ENCODE measurements around the gene PHF23.

Gene PHF23

DNA sequence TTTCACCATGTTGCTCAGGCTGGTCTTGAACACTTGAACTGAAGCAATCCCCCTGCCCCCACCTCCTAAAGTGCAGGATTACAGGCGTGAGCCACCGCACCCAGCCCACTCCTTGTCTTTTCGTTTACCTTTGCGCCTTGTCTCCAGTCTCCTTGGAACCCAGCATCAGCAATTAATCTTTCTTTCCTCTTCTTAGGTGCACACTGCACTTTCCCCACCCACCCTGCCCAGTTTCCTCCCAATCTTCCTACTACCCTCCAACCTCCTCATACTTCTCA lies 24.5 kb upstream of the PHF23 start:
- Histone ChIP-seq H3K4me1 (ENCODE audit: control insufficient read depth, insufficient read depth, low read length) (peaks cover 42% of the 10 kb centered on the region), H3K9me3 (ENCODE audit: control insufficient read depth, low read length) (no peaks in the 10 kb centered on the region), H3K27me3 (ENCODE audit: control insufficient read depth, insufficient read depth, low read length) (peaks cover 42% of the 10 kb centered on the region), H3K4me3 (ENCODE audit: low read length) (no peak overlapping the region), H3K36me3 (ENCODE audit: control insufficient read depth, insufficient read depth, low read length) (no peaks in the 10 kb centered on the region), H3K9ac (ENCODE audit: low read length) (no peak overlapping the region)

DNA sequence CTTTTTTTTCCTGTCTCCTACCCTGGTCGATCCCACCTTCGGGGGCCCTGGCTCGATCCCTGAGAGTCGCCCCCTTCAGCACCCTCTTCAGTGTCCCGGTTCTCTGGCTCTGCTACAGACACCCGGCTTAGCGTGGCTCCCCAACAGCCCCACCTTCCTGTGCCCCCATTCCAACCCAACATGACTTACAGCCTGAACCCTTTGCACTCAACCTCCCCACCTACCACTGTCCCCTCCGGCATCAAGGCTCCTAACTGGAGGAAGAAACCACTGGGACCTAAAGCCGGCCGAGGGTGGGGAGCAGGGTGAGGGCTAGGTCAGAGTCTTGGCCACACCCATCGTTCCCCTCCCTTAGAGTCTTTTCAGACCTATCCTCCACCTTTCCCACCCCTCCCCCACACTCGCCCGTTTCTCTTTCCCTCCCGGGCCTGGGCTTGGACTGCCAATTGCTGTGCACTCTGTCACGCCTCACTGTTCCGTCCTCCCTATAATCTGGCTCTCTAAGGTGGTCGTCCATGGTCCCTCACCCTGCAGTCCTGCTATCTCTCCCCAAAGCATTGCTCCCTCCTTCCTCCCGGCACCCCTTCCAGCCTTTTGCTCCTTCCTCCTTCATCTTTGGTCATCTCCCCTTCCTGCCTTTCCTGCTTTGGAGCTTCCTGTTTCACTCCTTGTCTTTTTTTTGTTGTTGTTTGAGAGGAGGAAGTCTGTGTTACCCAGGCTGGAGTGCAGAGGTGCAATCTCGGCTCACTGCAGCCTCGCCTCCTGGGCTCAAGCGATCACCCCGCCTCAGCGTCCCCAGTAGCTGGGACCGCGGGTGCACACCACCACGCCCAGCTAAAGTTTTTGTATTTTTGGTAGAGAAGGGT lies 23.9 kb upstream of the PHF23 start:
- peaks cover 45% of the 10 kb centered on the region for H3K4me1 ChIP-seq (ENCODE audit: control insufficient read depth, insufficient read depth, low read length)
- no peaks in the 10 kb centered on the region for H3K36me3 ChIP-seq (ENCODE audit: control insufficient read depth, insufficient read depth, low read length)
- no peaks in the 10 kb centered on the region for H3K9me3 ChIP-seq (ENCODE audit: control insufficient read depth, low read length)
- H3K27me3 ChIP-seq (ENCODE audit: control insufficient read depth, insufficient read depth, low read length), result peaks cover 42% of the 10 kb centered on the region
- peak overlapping the region; percentile 50 for H3K4me3 ChIP-seq (ENCODE audit: low read length)
- peak overlapping the region; percentile 77 for H3K9ac ChIP-seq (ENCODE audit: low read length)

DNA sequence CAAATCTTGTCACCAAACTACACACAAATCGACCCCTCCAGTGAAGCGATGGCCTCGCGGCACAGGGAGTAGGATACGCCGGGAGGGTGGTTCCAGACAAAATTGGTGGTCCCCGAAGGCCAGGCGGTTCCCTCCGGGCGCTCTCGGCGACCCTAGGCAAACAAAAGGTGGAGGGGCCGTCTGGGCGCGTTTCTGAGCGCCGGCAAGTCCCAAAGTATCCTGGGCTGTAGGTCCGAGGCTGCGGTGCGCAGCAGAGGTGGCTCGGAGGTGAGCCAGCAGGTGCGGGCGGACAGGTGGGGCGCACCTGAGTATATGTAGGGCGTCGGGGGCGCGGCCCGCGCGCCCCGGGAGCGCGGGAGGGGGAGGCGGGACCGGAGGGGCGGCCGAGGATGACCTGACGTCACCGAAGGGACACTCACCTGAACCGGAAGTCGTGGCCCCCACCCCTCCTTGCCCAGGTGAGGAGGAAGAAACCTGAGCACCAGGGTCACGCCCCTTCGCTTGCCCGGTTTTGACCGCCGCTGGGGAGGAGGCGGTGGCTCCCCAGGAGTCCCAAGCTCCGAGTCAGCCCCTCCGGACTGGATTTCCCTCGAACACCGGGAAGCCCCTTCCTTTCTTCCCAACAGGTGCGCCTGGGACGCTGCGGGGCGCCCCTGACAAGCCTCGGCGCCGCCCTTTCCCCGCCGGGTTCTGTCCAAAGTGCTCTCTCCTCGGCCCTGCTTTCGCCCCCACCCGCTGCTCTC lies 23.1 kb upstream of the PHF23 start, which contains the start of gene CLDN7:
Gene CLDN7, minus strand, starts transcription at position 287 of the 743 bp plus-strand sequence. CDS start 435 bp downstream, outside the sequence.
- Histone ChIP-seq H3K36me3 (ENCODE audit: control insufficient read depth, insufficient read depth, low read length) (no peaks in the 10 kb centered on the region), H3K4me1 (ENCODE audit: control insufficient read depth, insufficient read depth, low read length) (peaks cover 45% of the 10 kb centered on the region), H3K9ac (ENCODE audit: low read length) (peak within 1 kb of the TSS; percentile 77), H3K27me3 (ENCODE audit: control insufficient read depth, insufficient read depth, low read length) (peaks cover 42% of the 10 kb centered on the region), H3K9me3 (ENCODE audit: control insufficient read depth, low read length) (no peaks in the 10 kb centered on the region), H3K4me3 (ENCODE audit: low read length) (peak within 1 kb of the TSS; percentile 50)

DNA sequence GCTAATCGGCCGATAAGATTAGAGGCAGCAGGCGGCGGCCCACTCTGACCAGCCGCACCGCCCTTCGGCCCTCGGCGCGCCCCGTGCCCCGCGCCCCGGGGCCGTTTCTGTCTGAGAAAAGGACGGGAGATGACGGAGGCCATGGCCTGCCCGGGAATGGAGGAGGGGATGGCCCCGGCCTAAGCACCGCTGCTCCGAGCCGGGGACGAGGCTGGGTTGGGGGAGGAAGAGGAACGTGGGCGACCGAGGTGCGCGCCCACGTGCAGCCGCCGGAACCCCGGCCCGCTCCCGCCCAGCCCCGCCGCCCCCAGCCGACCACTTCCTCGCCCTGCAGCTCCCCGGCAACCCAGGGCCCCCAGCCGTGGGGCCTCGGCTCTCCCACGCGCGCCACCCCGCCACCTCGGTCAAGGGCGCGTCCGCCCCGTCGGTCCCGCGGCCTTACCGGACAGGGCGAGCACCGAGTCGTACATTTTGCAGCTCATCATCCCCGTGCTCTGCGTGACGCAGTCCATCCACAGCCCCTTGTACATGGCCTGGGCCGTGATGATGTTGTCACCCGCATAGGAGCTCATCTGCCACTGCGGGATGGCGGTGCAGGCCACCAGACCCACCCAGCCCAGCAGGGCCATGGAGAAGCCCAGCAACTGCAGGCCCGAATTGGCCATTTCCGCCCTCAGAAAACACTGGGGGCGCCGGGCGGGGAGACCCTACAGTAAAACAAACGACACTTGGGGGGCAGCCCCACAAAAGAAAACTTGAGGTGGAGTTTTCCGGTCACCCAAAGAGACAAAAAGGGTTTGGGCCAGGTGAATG lies 22.3 kb upstream of the PHF23 start:
- H3K4me1 ChIP-seq (ENCODE audit: control insufficient read depth, insufficient read depth, low read length), result peaks cover 45% of the 10 kb centered on the region
- no peaks in the 10 kb centered on the region for H3K9me3 ChIP-seq (ENCODE audit: control insufficient read depth, low read length)
- no peaks in the 10 kb centered on the region for H3K36me3 ChIP-seq (ENCODE audit: control insufficient read depth, insufficient read depth, low read length)
- H3K27me3 ChIP-seq (ENCODE audit: control insufficient read depth, insufficient read depth, low read length), result peaks cover 42% of the 10 kb centered on the region
- H3K4me3 ChIP-seq (ENCODE audit: low read length), result no peak overlapping the region
- peak overlapping the region; percentile 77 for H3K9ac ChIP-seq (ENCODE audit: low read length)

DNA sequence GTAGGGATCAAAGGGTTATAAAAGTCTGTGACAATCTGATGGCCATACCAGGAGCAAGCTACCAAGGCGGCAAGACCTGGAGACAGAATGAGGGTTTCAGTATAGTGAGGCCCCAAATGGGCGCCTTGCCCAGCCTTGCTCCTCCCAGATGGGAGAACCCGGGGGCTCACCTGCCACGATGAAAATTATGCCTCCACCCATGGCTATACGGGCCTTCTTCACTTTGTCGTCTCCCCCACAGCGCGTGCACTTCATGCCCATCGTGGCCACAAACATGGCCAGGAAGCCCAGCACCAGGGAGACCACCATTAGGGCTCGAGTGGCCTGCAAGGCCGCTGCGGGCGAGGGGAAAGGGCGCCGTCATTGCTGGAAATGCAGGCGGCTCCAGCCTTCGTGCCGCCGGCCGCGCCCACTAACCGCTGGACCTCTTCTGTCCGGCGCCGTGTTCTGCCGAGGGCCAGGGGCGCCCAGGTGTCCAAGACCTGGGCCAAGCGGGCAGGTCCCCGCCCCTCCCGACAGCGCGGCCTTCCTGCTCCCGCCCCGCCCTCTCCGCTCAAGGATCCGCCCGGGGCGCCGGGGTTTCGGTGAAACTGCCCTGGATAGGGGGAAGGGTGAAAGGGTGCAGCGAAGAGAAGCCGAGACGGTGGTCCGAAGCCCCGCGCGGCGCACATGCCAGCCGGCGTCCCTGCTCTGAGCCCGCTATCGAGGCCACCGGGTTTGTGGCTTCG lies 21.6 kb upstream of the PHF23 start:
- Histone ChIP-seq H3K27me3 (ENCODE audit: control insufficient read depth, insufficient read depth, low read length) (peaks cover 42% of the 10 kb centered on the region), H3K36me3 (ENCODE audit: control insufficient read depth, insufficient read depth, low read length) (no peaks in the 10 kb centered on the region), H3K9me3 (ENCODE audit: control insufficient read depth, low read length) (no peaks in the 10 kb centered on the region), H3K4me3 (ENCODE audit: low read length) (no peak overlapping the region), H3K9ac (ENCODE audit: low read length) (peak overlapping the region; percentile 77), H3K4me1 (ENCODE audit: control insufficient read depth, insufficient read depth, low read length) (peaks cover 45% of the 10 kb centered on the region)

DNA sequence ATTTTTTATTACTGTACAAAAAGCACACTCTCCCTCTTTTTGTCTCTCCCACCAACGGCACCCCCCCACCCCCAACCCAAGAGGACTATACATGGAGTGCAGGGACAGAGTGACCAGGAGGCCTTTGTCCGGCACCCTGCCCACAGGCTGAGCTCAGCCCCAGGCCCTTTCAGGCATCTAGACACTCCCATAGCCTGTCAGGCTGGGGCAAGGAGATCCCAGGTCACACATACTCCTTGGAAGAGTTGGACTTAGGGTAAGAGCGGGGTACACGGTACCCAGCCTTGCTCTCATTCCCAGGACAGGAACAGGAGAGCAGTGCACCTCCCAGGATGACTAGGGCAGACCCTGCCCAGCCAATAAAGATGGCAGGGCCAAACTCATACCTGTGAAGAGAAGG lies 20.9 kb upstream of the PHF23 start:
- H3K36me3 ChIP-seq (ENCODE audit: control insufficient read depth, insufficient read depth, low read length), result no peaks in the 10 kb centered on the region
- no peak overlapping the region for H3K4me3 ChIP-seq (ENCODE audit: low read length)
- peaks cover 45% of the 10 kb centered on the region for H3K4me1 ChIP-seq (ENCODE audit: control insufficient read depth, insufficient read depth, low read length)
- H3K9ac ChIP-seq (ENCODE audit: low read length), result no peak overlapping the region
- H3K27me3 ChIP-seq (ENCODE audit: control insufficient read depth, insufficient read depth, low read length), result peaks cover 42% of the 10 kb centered on the region
- no peaks in the 10 kb centered on the region for H3K9me3 ChIP-seq (ENCODE audit: control insufficient read depth, low read length)

DNA sequence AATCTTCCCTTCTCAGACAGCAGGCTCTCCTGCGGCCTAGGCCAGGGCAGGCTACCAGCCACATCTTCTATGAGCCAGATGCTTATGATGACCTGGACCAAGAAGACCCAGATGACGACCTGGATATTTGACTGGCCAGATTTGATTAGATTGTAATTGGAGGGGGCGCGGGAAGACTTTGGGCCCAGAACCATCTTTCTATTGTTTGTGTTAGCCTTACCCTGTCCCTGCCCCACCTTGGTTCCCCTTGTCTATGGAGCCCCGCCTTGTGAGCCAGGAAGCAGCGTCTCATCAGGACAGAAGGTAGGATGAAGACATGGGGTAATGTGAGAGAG lies 20.3 kb upstream of the PHF23 start:
- Histone ChIP-seq H3K9me3 (ENCODE audit: control insufficient read depth, low read length) (no peaks in the 10 kb centered on the region), H3K36me3 (ENCODE audit: control insufficient read depth, insufficient read depth, low read length) (no peaks in the 10 kb centered on the region), H3K4me3 (ENCODE audit: low read length) (no peak overlapping the region), H3K27me3 (ENCODE audit: control insufficient read depth, insufficient read depth, low read length) (peaks cover 40% of the 10 kb centered on the region), H3K9ac (ENCODE audit: low read length) (no peak overlapping the region), H3K4me1 (ENCODE audit: control insufficient read depth, insufficient read depth, low read length) (peaks cover 44% of the 10 kb centered on the region)

DNA sequence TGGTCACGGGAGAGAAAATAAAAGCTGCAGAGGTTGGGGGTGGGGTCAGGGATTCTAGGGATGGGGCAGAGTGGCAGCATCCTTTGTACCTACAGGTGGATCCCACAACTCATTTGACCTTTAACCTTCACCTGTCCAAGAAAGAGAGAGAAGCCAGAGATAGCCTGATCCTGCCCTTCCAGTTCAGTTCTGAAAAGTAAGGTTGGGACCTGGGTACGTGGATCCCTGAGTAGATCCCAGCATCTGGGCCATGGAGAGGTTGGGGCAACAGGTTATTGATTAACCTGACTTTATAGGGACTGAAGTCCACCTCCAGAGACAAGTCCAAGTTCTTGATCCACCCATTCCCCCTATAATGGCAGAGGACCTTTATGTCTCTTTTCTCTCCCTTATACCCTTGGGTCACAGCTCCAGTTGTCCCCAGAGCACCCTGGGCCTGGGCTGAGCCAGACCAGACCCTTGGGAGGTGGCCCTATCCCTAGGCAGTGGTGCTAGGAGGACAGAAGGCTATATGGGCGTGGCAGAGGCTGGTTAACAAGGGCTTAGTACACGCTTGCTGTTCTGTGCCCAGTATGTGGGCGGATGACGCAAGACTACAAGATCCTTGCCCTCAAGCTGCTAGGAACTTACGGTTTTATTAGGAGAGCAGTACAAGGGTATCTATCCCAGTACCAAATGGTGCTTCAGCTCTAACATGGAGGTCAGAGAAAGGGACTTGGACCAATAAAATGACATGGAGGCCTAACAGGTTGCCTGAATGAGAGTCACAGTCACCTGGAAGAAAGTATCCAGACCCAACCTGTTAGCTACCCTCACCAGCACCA lies 19.7 kb upstream of the PHF23 start:
- Histone ChIP-seq H3K27me3 (ENCODE audit: control insufficient read depth, insufficient read depth, low read length) (peaks cover 35% of the 10 kb centered on the region), H3K36me3 (ENCODE audit: control insufficient read depth, insufficient read depth, low read length) (no peaks in the 10 kb centered on the region), H3K4me3 (ENCODE audit: low read length) (no peak overlapping the region), H3K4me1 (ENCODE audit: control insufficient read depth, insufficient read depth, low read length) (peaks cover 40% of the 10 kb centered on the region), H3K9me3 (ENCODE audit: control insufficient read depth, low read length) (no peaks in the 10 kb centered on the region), H3K9ac (ENCODE audit: low read length) (no peak overlapping the region)

DNA sequence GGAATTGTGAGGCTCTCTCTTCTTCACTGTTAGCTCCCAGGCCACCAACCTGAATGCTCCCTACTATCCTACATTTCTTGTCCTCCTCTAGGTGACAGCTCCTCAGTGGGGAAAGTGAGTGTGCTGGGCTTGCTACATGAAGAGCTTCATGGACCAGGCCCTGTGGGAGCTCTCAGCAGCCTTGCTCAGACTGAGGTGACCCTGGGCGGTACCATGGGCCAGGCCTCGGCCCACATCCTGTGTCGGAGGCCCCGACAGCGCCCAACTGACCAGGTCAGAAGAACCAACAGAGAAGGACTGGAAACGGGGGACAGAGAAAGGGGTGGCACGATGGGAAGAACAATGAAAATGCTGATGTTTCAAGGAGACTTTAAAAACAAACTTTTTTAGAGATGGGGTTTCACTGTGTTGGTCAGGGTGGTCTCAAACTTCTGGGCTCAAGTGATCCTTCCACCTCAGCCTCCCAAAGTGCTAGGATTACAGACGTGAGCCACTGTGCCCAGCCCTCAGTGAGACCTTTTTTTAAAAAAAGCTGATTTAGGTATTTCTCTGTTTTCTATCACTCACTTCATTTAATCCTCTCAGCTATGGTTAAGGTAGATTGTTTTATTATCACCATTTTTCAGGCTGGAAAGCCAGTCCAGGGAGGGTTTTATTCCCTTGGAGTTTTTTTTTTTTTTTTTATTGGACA lies 17.7 kb upstream of the PHF23 start:
- Histone ChIP-seq H3K9me3 (ENCODE audit: control insufficient read depth, low read length) (no peaks in the 10 kb centered on the region), H3K4me3 (ENCODE audit: low read length) (no peak overlapping the region), H3K9ac (ENCODE audit: low read length) (no peak overlapping the region), H3K27me3 (ENCODE audit: control insufficient read depth, insufficient read depth, low read length) (peaks cover 16% of the 10 kb centered on the region), H3K4me1 (ENCODE audit: control insufficient read depth, insufficient read depth, low read length) (peaks cover 38% of the 10 kb centered on the region), H3K36me3 (ENCODE audit: control insufficient read depth, insufficient read depth, low read length) (no peaks in the 10 kb centered on the region)

DNA sequence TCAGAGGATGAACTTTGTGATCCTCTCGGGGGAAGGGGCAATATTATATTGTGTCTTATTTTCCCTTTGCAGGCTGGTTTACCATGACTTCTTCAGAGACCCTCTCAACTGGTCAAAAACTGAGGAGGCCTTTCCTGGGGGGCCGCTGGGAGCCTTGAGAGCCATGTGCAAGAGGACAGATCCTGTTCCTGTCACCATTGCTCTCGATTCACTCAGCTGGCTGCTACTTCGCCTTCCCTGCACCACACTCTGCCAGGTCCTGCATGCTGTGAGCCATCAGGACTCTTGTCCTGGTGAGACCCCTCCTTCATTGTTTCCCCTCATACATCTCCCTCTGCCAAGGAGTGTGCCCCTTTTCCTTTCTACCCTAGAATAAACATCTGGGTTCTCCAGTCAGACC lies 15.3 kb upstream of the PHF23 start:
- H3K36me3 ChIP-seq (ENCODE audit: control insufficient read depth, insufficient read depth, low read length), result no peaks in the 10 kb centered on the region
- H3K27me3 ChIP-seq (ENCODE audit: control insufficient read depth, insufficient read depth, low read length), result no peaks in the 10 kb centered on the region
- peaks cover 33% of the 10 kb centered on the region for H3K4me1 ChIP-seq (ENCODE audit: control insufficient read depth, insufficient read depth, low read length)
- no peak overlapping the region for H3K4me3 ChIP-seq (ENCODE audit: low read length)
- H3K9me3 ChIP-seq (ENCODE audit: control insufficient read depth, low read length), result no peaks in the 10 kb centered on the region
- no peak overlapping the region for H3K9ac ChIP-seq (ENCODE audit: low read length)
